Memory B cell (primary cell): ENCODE data around the gene RNF208.
"Not testable (repeated sequence)": the region's sequence is repeated elsewhere in the genome, so short reads cannot be mapped to it uniquely, and the experiment has no call there.

Source experiments
- ATAC-seq: fragments of 150-1000 bp; cut with Tn5 transposase; 2 replicates; pipeline ENCODE4 v1.10.0; 2021; ENCODE audit warnings: low read depth, mild to moderate bottlenecking, moderate library complexity
- DNase-seq, 2 donors: peaks; one replicate each; pipeline ENCODE4 v3.0.0; 2022; ENCODE audit warnings: low spot score in 2 of 2
- H3K27ac Mint-ChIP-seq: one replicate; pipeline ENCODE4 v1.8.0; 2022; ENCODE audit warnings: mild to moderate bottlenecking, moderate library complexity, mixed read lengths
- H3K27me3 Mint-ChIP-seq: one replicate; pipeline ENCODE4 v1.8.0; 2022; ENCODE audit warnings: mixed read lengths
- H3K36me3 Mint-ChIP-seq: one replicate; pipeline ENCODE4 v1.8.0; 2022; ENCODE audit warnings: mild to moderate bottlenecking, mixed read lengths
- H3K4me1 Mint-ChIP-seq: one replicate; pipeline ENCODE4 v1.8.0; 2022; ENCODE audit warnings: mixed read lengths
- H3K4me3 Mint-ChIP-seq: one replicate; pipeline ENCODE4 v1.8.0; 2022; ENCODE audit warnings: mild to moderate bottlenecking, moderate library complexity, mixed read lengths
- H3K9me3 Mint-ChIP-seq: one replicate; pipeline ENCODE4 v1.8.0; 2022; ENCODE audit warnings: mixed read lengths

The RNF208 gene

DNA sequence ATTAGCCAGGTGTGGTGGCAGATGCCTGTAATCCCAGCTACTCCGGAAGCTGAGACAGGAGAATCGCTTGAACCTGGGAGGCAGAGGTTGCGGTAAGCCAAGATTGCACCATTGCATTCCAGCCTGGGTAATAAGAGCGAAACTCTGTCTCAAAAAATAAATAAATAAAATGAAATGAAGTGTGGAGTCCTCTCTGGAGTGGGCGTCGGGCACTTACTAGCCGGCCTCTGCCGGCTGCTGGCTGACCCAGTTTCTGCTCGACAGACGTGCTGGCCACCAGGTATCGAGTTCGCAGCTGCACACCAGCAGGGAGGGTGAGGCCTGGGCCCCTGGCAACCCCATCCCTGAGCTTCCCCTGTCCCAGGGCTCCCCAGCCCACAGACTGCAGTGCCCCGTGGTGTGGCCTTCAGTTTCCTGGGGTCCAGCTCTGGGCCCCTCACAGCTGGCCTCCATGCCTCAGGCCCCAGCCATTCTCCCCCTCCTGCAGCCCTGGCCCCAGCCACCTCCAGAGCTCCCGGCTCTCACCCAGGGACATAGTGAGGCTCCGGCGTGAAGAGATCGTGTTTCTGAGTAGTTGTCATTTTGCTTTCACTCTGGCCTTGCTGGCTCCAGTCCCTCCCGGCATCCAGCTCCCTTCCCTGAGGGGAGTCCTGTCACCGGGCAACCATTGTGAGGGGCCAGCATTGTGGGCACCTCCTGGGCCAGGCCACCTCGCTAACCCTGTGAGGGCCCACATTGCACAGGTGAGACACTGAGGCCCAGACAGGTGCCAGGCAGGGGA is 25.3 kb upstream of the RNF208 start:
- H3K4me1 Mint-ChIP-seq: peaks cover 13% of the 10 kb centered on the region
- ATAC-seq (no peak), DNase-seq (no peak)
- peaks cover 1% of the 10 kb centered on the region for H3K27me3 Mint-ChIP-seq
- H3K36me3 Mint-ChIP-seq: no peaks in the 10 kb centered on the region
- H3K9me3 Mint-ChIP-seq: no peaks in the 10 kb centered on the region
- no peak overlapping the region for H3K4me3 Mint-ChIP-seq
- no peak overlapping the region for H3K27ac Mint-ChIP-seq

DNA sequence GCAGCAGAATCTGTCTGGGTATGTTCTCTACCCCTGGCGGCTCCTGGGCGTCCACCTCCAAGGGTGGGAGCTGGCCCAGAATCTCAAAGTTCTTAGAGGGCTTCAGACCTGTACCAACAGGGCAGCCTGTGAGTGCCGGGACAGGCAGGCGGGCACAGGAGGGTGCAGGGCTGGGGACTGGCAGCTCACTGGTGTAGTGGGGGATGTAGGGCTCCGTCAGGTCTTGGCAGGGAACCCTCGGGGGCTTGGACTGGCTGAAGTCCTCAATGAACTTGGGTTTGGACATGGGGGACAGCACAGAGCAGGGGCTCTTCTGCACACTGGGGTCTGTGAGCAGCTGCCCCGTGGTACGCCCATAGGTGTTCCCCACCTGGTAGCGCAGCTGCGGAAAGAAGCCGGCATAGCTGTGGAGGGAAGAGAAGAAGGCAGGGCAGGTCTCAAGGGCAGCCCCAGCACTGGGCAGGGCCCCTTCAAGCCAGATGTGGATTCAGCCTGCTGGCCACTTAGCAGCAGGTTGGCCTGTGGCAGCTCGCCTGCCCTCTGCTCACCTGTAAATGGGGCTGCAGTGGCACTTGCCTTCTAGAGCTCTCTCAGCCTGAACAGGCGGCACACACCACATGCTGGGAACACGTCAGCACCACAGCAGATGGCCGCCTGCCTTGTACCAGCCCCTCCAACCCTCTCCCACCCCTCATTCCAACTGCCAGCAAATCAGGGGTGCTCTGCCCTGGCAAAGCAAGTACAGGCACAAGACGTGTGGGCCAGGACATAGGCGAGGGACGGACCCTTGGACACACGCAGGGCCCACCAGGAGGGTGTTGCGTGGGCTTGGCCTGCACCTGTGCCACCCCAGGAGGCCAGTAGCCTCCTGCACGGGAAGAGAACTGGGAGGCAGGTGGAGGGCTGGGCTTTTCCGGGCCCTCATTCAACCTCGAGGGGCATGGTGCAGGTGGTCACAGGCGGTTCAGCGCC is 23.7 kb upstream of the RNF208 start:
- peaks cover 15% of the 10 kb centered on the region for H3K4me1 Mint-ChIP-seq
- H3K36me3 Mint-ChIP-seq: no peaks in the 10 kb centered on the region
- no peaks in the 10 kb centered on the region for H3K9me3 Mint-ChIP-seq
- DNase-seq (no peak), ATAC-seq (no peak)
- no peak overlapping the region for H3K27ac Mint-ChIP-seq
- H3K4me3 Mint-ChIP-seq: no peak overlapping the region
- H3K27me3 Mint-ChIP-seq: no peaks in the 10 kb centered on the region

DNA sequence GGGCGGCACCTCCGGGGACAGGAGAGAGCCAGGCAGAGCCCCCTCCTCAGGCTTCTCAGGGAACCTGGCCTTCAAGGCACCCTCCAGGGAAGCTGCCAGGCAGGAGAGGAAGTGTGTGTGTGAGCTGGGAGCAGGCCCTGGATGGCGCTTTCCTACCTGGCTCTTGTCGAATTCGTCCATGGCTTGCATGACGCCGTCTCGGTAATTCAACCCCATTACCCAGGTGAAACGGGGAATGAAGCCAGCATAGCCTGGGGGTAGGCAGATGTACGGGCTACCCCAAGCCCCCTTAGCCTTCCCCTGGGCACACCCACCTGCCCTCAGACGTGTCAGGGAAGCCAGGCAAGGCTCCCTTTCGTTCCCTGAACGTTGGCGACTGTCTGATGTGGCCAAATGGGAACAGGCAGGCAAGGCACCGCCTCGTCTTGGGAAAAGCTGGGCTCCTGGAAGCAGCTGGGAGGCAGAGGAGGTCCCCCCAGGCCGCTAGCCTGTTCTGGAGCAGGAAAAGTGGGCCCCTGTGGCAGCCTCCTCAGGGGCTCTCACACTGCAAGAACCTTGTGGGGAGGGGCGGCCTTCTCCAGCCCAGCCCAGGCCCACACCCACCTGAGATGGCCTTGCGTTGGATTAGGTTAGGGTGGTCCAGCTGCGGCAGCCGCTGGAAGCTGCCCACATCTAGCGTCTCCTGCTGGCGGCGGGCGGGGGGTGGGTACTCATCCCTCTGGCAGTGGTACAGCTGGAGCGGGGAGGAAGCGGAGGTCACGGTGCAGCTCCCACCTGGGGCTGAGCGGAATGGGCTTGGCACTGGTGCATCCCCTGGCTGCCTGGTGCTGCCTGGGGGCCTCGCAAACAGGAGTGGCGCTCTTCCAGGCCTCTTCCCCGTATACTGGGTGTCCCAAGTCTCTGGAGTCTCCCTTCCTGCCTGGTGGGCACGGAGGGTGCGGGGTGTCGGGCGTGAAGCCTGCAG is 22.7 kb upstream of the RNF208 start:
- Mint-ChIP-seq H3K27ac (peak overlapping the region; percentile 63), H3K27me3 (no peaks in the 10 kb centered on the region), H3K4me1 (peaks cover 15% of the 10 kb centered on the region), H3K4me3 (no peak overlapping the region), H3K9me3 (no peaks in the 10 kb centered on the region), H3K36me3 (no peaks in the 10 kb centered on the region)
- DNase-seq: no peak
- ATAC-seq: no peak

DNA sequence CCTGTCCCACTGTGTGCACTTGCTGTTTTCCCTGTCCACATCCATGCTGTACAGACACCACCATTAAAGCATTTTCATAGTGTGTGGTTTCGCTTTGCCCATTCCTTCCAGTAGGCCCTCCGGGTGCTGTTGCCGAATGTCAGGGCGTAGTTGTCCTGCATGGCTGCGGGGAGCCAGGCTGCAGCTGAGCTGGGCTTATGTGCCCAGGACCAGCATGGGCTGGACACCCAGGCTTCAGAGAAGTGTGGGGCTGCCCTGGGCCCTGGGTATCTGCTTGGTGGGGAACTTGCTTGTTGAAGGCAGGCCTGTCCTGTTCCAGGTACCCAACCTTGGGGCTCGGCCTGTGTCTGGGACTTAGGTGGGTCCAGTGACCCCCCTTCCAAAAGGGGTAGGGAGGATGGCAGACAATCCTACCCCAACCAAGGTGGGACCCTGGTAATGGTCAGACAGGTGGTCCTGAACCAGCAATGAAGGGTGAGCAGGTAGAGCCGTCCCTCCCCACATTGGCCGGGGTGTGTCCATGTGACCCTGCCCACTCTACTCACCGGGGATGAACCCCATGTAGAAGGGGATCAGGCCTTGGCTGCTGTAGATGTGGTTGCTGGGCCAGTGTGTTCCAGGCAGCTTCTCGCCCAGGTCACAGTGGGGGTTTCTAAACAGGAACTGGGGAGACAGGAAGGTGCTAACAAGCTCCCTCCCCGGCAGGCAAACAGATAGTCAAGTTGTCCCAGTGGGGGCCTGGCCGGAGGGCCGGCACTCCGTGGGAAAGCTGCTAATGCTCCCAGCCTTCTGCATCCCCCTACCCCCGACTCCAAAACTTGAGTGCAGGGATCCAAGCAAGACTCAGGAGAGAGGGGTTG is 21.8 kb upstream of the RNF208 start:
- DNase-seq: no peak
- no peaks in the 10 kb centered on the region for H3K9me3 Mint-ChIP-seq
- ATAC-seq: no peak
- H3K27ac Mint-ChIP-seq: peak overlapping the region; percentile 63
- no peaks in the 10 kb centered on the region for H3K27me3 Mint-ChIP-seq
- H3K4me1 Mint-ChIP-seq: peaks cover 17% of the 10 kb centered on the region
- H3K4me3 Mint-ChIP-seq: no peak overlapping the region
- H3K36me3 Mint-ChIP-seq: no peaks in the 10 kb centered on the region

DNA sequence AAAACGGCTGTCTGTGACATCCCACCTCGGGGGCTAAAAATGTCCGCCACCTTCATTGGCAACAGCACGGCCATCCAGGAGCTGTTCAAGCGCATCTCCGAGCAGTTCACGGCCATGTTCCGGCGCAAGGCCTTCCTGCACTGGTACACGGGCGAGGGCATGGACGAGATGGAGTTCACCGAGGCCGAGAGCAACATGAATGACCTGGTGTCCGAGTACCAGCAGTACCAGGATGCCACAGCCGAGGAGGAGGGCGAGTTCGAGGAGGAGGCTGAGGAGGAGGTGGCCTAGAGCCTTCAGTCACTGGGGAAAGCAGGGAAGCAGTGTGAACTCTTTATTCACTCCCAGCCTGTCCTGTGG is 21.2 kb upstream of the RNF208 start:
- peaks cover 17% of the 10 kb centered on the region for H3K4me1 Mint-ChIP-seq
- ATAC-seq, H3K9me3 Mint-ChIP-seq, H3K4me3 Mint-ChIP-seq, H3K36me3 Mint-ChIP-seq, DNase-seq, H3K27ac Mint-ChIP-seq, H3K27me3 Mint-ChIP-seq: not testable (repeated sequence)

DNA sequence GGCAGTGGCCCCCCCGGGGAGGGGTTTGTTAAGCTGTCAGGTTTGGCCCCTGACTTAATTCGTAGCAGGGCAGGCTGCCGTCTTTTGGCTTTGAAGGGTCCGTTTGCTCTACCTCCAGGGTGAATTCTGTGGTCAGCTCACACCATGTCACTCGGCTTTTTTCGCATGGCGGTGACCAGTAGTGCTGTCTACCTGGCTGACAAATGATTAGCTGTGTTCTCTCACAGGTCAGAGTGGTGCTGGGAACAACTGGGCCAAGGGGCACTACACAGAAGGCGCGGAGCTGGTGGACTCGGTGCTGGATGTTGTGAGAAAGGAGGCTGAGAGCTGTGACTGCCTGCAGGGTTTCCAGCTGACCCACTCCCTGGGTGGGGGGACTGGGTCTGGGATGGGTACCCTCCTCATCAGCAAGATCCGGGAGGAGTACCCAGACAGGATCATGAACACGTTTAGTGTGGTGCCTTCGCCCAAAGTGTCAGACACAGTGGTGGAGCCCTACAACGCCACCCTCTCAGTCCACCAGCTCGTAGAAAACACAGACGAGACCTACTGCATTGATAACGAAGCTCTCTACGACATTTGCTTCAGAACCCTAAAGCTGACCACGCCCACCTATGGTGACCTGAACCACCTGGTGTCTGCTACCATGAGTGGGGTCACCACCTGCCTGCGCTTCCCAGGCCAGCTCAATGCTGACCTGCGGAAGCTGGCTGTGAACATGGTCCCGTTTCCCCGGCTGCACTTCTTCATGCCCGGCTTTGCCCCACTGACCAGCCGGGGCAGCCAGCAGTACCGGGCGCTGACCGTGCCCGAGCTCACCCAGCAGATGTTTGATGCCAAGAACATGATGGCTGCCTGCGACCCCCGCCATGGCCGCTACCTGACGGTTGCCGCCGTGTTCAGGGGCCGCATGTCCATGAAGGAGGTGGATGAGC is 20.5 kb upstream of the RNF208 start:
- Mint-ChIP-seq H3K27ac (peak overlapping the region; percentile 31), H3K27me3 (no peaks in the 10 kb centered on the region), H3K4me3 (peak overlapping the region; percentile 72), H3K4me1 (peaks cover 17% of the 10 kb centered on the region), H3K9me3 (no peaks in the 10 kb centered on the region), H3K36me3 (no peaks in the 10 kb centered on the region)
- no peak for DNase-seq
- ATAC-seq: no peak

DNA sequence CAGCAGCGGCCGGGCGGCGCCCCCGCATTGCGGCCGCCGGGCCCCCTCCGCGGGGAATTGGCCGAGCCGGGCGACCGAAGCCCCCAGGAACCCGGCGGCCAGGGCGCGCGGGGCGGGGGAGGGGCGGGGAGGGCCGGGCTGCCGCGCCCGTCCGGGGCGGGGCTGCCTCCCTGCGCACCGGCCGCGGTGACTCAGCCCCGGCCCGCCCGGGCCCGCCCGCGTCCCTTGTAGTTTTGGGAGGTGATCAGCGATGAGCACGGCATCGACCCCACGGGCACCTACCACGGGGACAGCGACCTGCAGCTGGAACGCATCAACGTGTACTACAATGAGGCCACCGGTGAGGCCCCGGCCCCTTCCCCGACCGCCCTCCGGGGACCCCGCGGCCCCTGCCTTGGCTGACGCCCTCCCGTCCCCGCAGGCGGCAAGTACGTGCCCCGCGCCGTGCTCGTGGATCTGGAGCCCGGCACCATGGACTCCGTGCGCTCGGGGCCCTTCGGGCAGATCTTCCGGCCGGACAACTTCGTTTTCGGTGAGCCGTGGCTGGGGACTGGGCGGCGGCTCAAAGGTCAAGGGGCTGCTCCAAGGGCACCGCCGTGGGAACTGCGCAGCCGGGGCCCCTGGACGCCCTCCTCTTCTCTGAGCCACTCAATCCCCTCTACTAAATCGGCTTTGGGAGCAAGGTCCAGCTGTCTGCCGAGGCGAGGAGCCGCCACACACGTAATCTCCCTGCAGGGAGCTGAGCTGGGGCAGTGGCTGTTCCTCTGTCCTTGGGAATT is 19.6 kb upstream of the RNF208 start:
- peaks cover 19% of the 10 kb centered on the region for H3K4me1 Mint-ChIP-seq
- peak overlapping the region; percentile 90 for H3K27ac Mint-ChIP-seq
- no peaks in the 10 kb centered on the region for H3K36me3 Mint-ChIP-seq
- ATAC-seq (peak; percentile 4), DNase-seq (peak in 1 of 2 donors; percentile 42)
- H3K9me3 Mint-ChIP-seq: no peaks in the 10 kb centered on the region
- H3K27me3 Mint-ChIP-seq: no peaks in the 10 kb centered on the region
- peak overlapping the region; percentile 72 for H3K4me3 Mint-ChIP-seq

DNA sequence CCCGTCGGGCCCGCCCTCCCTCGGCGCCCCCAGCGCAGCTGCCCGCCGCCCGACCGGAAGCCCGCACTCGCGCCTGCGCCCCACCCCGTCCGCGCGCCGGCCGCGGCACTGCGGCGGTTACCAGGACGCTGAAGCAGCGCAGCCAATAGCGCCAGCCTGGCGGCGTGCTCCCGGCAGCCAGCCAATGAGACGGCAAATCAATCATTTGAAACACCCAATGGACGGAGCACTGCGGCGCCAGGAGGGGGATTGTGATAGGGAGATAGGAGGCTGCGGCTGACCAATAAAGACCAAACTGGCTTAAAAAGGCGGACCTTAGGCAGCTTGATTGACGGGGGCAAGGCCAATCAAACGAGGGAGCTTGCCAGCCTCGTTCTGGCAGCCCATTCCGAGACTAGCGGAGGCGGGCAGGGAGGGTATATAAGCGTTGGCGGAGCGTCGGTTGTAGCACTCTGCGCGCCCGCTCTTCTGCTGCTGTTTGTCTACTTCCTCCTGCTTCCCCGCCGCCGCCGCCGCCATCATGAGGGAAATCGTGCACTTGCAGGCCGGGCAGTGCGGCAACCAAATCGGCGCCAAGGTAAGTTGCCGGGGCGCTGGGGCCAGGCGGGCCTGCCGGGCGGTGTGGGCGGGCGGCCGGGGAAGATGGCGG is 18.9 kb upstream of the RNF208 start, which contains the start of gene TUBB4B:
TUBB4B (plus strand) TSS at position 447 of the 649 bp plus-strand sequence; CDS start at position 521, 74 bp downstream.
- Mint-ChIP-seq H3K4me3 (peak within 1 kb of the TSS; percentile 86), H3K36me3 (no peaks in the 10 kb centered on the region), H3K9me3 (no peaks in the 10 kb centered on the region), H3K4me1 (peaks cover 19% of the 10 kb centered on the region), H3K27ac (peak within 1 kb of the TSS; percentile 90), H3K27me3 (no peaks in the 10 kb centered on the region)
- ATAC-seq (peak; percentile 76), DNase-seq (peak; percentile 90 to 95)

DNA sequence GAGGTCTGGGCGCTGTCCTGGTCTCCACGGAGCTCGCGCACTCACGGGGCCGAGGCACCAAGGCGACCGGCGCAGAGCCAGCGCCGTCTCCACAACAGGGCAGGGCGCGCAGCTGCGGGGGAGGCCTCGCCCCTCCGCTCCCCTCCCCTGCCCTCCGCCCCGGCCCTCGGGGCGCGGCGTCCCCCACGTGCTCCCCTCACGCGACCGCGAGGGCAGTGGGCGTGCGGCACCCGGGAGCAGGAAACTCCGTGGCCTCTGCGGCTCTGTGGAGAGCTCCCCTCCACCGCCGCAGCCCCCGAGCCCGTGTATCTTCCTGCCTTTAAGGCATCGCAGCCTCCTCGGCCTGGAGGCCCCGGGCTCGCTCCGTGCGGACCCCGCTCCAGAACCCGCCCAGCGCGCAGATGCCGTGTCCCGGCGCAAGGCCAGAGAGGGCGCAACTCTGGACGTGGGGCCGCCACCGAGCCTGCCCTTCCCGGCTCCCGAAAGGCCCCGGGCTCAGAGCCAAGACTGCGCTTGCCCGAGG is 18.3 kb upstream of the RNF208 start:
- peak in 1 of 2 donors; percentile 87 for DNase-seq
- H3K4me3 Mint-ChIP-seq: peak overlapping the region; percentile 86
- H3K36me3 Mint-ChIP-seq: no peaks in the 10 kb centered on the region
- ATAC-seq: peak; percentile 26
- peaks cover 21% of the 10 kb centered on the region for H3K4me1 Mint-ChIP-seq
- H3K9me3 Mint-ChIP-seq: no peaks in the 10 kb centered on the region
- H3K27ac Mint-ChIP-seq: peak overlapping the region; percentile 90
- H3K27me3 Mint-ChIP-seq: no peaks in the 10 kb centered on the region

DNA sequence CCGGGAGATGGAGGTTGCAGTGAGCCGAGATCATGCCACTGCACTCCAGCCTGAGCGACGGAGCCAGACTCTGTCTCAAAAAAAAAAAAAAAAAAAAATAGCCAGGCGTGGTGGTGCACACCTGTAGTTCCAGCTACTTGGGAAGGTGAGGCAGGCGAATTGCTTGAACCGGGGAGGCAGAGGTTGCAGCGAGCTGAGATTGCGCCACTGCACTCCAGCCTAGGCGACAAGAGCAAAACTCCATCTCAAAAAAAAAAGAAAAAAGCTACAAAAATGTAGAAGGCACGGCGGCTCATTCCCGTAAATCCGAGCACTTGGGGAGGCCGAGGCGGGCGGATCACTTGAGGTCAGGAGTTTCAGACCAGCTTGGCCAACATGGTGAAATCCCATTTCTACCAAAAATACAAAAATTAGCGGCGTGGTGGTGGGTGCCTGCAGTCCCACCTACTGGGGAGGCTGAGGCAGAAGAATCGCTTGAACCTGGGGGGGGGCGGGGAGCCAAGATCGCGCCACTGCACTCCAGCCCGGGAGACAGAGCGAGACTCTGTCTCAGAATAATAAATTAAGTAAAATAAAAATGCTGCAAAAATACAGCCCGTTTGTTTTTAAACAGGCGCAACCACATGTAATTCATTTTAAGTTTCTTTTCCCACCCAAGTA is 17.6 kb upstream of the RNF208 start:
- H3K27ac Mint-ChIP-seq, H3K27me3 Mint-ChIP-seq, ATAC-seq, H3K9me3 Mint-ChIP-seq, H3K36me3 Mint-ChIP-seq, DNase-seq: not testable (repeated sequence)
- peak overlapping the region; percentile 86 for H3K4me3 Mint-ChIP-seq
- H3K4me1 Mint-ChIP-seq: peaks cover 28% of the 10 kb centered on the region
